Pancreas (tissue), 10 donors: ENCODE data around the gene RNF186. TPM values are rescaled to one million over a fixed set of nuclear protein-coding genes. Genes with fewer than 3 reads are reported as not detected.

Experiments
- ATAC-seq, 4 donors: fragments of 200-7000 bp; cut with Tn5 transposase; one replicate each; pipeline versions ENCODE4 v1.8.0 to v1.9.1; 2020; ENCODE audit warnings: mild to moderate bottlenecking in 4 of 4, moderate library complexity in 4 of 4
- DNase-seq, 6 donors: peaks; one replicate each; pipeline ENCODE4 v3.0.0-alpha.2; 2020
- FAIRE-seq: peaks from 2 replicates; lab custom pipeline; 2012; peaks lifted over from hg19 to GRCh38; lab: Jason Lieb, UNC
- H3K27ac ChIP-seq, 4 donors: fragments of 200-600 bp; sonication (generic); 1 replicate in 3 of 4; 2 replicates in 1 of 4; pipeline versions ENCODE4 v1.5.0 to v1.8.0; 2020
- H3K27me3 ChIP-seq, 4 donors: fragments of 200-600 bp; one replicate each; pipeline ENCODE4 v1.8.0; 2021
- H3K36me3 ChIP-seq, 3 donors: fragments of 200-600 bp; sonication (generic) in 1 of 3; one replicate each; pipeline versions ENCODE4 v1.5.0 to v1.8.0; 2020 to 2021
- H3K4me1 ChIP-seq, 3 donors: fragments of 200-600 bp; one replicate each; pipeline ENCODE4 v1.8.0; 2021
- H3K4me3 ChIP-seq, 4 donors: fragments of 200-600 bp; sonication (generic) in 2 of 4; one replicate each; pipeline versions ENCODE4 v1.5.0 to v1.8.0; 2020 to 2021
- H3K9me3 ChIP-seq, 4 donors: fragments of 200-600 bp; one replicate each; pipeline ENCODE4 v1.8.0; 2021
- CTCF ChIP-seq, 4 donors: fragments of 200-600 bp; sonication (generic) in 3 of 4; IDR thresholded peaks; one replicate each; pipeline versions ENCODE4 v1.5.0 to v1.8.0; 2021; ENCODE audit warnings: antibody characterized with exemption in 4 of 4
- WGBS, 2 donors: extraction: QIAGEN DNeasy Blood & Tissue Kit; methylation state at CpG; one replicate each; pipeline ENCODE4 v1.1.7; 2013; 5-methylcytosine and 5-hydroxymethylcytosine counted together
- intact Hi-C, 3 donors: fragments of 100-400 bp; cut with DNase I; formaldehyde crosslinking; loops; one replicate each; pipeline versions ENCODE4 v1.11.1 to v1.14.2; 2022
- polyA plus RNA-seq, 2 donors: library from polyadenylated mRNA; stranded (reverse); fragments of 200-250 nt; gene quantifications; one replicate each; pipeline ENCODE4 v1.2.3, GENCODE V29; 2013
- total RNA-seq, 6 donors: library from RNA; stranded (reverse); fragmentation: NEBNext Ultra II Directional in 4 of 6; extraction: Animal tissue kit (Norgen Biotek cat#: 25700) in 4 of 6; gene quantifications; one replicate each; pipeline versions ENCODE4 v1.2.1 to v1.2.4, GENCODE V29; 2021 to 2023
- donor health status: healthy with polysubstance abuse.
- donor health status: DM: no; HTN: no; CAD: no; lungs with moderate emphysema.
- donor health status: DM: no; HTN: no; CAD: no.
- donor health status: control.
- donor health status: control.
- donor health status: Bipolar disorder and iron deficiency.
- donor health status: DM: yes; HTN: yes; CAD: no.
- donor health status: DM: no; HTN: no; CAD: no.
- donor health status: DM: no; HTN: no; CAD: no.
- donor health status: DM: yes; HTN: yes; CAD: no.

The RNF186 gene
- total and polyA plus RNA-seq, 8 donors = 13.2 to 29.6 (median 24.0) TPM

- no peaks in the 10 kb centered on the region for H3K36me3 ChIP-seq
- no peak overlapping the region for H3K27ac ChIP-seq
- ATAC-seq (no peak), FAIRE-seq (no peak), DNase-seq (no peak)
- H3K4me3 ChIP-seq = no peak overlapping the region
- WGBS, 2 donors = 81 to 82% methylated on average over 7 of the region's 7 CpGs
- H3K9me3 ChIP-seq = no peaks in the 10 kb centered on the region
- no peaks in the 10 kb centered on the region for H3K27me3 ChIP-seq
- intact Hi-C loops = no loop called here
- TF ChIP-seq CTCF (IDR thresholded peaks at IDR 0.05) = no peak
- peaks cover 4 to 11% (median 4%) of the 10 kb centered on the region in 3 donors for H3K4me1 ChIP-seq
Observed at GRCh38 chr1:19808351-19808750, 6.7 kb downstream of the RNF186 start.

- intact Hi-C loops = no loop called here
- 70 to 76% methylated on average over 6 of the region's 6 CpGs for WGBS, 2 donors
- DNase-seq (no peak), ATAC-seq (no peak), FAIRE-seq (no peak)
- no peaks in the 10 kb centered on the region for H3K9me3 ChIP-seq
- peaks cover under 1 to 5% (median 4%) of the 10 kb centered on the region in 3 donors for H3K4me1 ChIP-seq
- no peak for TF ChIP-seq CTCF (IDR thresholded peaks at IDR 0.05)
- no peaks in the 10 kb centered on the region for H3K36me3 ChIP-seq
- no peak overlapping the region for H3K4me3 ChIP-seq
- H3K27me3 ChIP-seq = no peaks in the 10 kb centered on the region
- H3K27ac ChIP-seq = no peak overlapping the region
Observed at GRCh38 chr1:19804831-19805251, 10.2 kb downstream of the RNF186 start.

- FAIRE-seq = no peak
- peaks cover 4 to 6% (median 6%) of the 10 kb centered on the region in 3 donors for H3K4me1 ChIP-seq
- no peaks in the 10 kb centered on the region for H3K9me3 ChIP-seq
- no peak overlapping the region for H3K27ac ChIP-seq
- WGBS, 2 donors = 84 to 86% methylated on average over 7 of the region's 7 CpGs
- intact Hi-C loops = no loop called here
- TF ChIP-seq CTCF (IDR thresholded peaks at IDR 0.05) = no peak
- H3K4me3 ChIP-seq = no peak overlapping the region
- H3K27me3 ChIP-seq = no peaks in the 10 kb centered on the region
- DNase-seq = no peak
- no peaks in the 10 kb centered on the region for H3K36me3 ChIP-seq
- ATAC-seq = no peak
Observed at GRCh38 chr1:19802269-19802668, 12.8 kb downstream of the RNF186 start.

- peak; percentile 57 to 74 (median 71) for ATAC-seq
- intact Hi-C loops = no loop called here
Observed at GRCh38 chr1:19800076-19800804, 14.8 kb downstream of the RNF186 start.

More at GRCh38 chr1:19800076-19800804, 14.8 kb downstream of the RNF186 start:
- TF ChIP-seq CTCF (IDR thresholded peaks at IDR 0.05) = no peak
- Histone ChIP-seq H3K9me3 (no peaks in the 10 kb centered on the region), H3K27ac (peak overlapping the region; percentile 72 to 91 (median 85)), H3K4me3 (peak overlapping the region; percentile 36 to 69 (median 66)), H3K4me1 (peaks cover 4 to 6% (median 6%) of the 10 kb centered on the region in 3 donors), H3K27me3 (no peaks in the 10 kb centered on the region), H3K36me3 (no peaks in the 10 kb centered on the region)
- WGBS, 2 donors = 10 to 11% methylated on average over 30 to 33 of the region's 33 CpGs
- DNase-seq = peak in 5 of 6 donors; percentile 61 to 89 (median 65)
- FAIRE-seq = no peak
